ENCODE results near the gene AAGAB.

Gene AAGAB

GRCh38 chr15:67212684-67213367, 41.6 kb downstream of the AAGAB start:
- DNase-seq (ENCODE audit: low read depth in 3 of 3, low spot score in 1 of 3): no peak

DNA sequence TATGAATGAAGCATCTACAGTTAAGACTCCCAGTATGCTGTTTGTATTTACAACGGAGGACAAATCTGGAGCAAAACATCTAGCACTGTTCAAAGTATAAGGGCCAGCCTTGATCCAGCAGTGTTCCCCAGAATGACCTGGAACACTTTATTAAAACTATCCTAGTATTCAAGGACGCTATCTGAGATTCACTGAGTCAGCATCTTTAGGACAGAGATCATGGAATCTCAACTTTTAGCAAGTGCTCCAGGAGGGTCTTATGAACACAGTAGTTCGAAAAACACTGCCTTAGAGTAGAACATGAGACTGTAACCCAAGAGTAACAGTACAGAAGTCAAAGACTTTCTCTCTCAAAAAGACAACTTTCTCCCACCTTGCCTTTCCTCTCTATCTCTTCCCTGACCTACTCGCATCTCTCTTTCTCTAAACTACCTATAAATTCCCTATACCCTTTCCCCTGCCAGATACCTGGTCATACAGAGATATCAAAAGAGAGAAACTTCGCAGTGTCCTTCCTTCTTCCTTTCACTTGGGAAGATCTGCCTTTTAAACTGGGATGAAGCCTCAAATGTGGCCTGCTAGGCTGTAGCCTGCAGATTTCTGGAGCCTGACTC, 43.8 kb downstream of the AAGAB start:
- no peak for DNase-seq (ENCODE audit: low read depth in 3 of 3, low spot score in 1 of 3)

DNA sequence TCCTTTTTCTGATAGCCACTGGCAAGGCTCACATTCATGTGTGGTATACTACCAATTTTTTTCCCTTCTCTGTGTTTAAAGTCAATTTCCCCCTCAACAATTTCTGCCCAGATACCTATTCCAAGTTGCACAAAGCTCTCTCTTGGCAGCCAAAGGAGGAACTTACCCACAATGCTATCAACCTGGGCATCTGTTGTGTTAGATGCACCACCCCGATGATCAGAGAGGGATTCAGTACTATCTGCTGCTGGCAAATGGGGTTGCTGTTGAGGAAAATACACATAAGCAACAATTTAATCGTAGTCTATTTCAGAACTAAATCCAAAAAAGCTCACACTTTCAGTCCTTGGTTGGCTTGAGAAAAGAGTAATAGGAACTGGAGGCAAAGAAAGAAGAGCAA, 46.1 kb downstream of the AAGAB start:
- DNase-seq (ENCODE audit: low read depth in 3 of 3, low spot score in 1 of 3): no peak

- DNase-seq (ENCODE audit: low read depth in 3 of 3, low spot score in 1 of 3): no peak
Observed at GRCh38 chr15:67207555-67208207, 46.8 kb downstream of the AAGAB start.

DNA sequence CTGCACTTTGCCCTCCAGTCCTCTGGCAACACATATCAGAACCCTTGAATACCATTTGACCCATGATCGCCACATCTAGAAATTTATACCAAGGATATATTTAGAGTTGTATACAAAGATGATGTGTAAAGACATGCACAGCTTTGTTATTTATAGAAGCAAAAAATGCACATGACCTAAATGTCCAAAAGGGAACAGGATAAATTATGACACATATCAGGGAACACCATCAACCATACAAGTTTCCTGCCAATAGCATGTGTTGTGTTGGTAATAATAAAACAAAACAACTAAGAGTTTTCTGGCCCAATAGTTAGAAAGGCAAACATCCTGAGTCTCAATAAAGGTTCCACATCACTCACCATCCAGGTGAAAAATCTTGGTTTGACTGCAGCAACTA, 51.5 kb downstream of the AAGAB start:
- no peak for DNase-seq (ENCODE audit: low read depth in 3 of 3, low spot score in 1 of 3)

GRCh38 chr15:67202091-67202490, 52.4 kb downstream of the AAGAB start:
- DNase-seq (ENCODE audit: low read depth in 3 of 3, low spot score in 1 of 3): no peak

DNA sequence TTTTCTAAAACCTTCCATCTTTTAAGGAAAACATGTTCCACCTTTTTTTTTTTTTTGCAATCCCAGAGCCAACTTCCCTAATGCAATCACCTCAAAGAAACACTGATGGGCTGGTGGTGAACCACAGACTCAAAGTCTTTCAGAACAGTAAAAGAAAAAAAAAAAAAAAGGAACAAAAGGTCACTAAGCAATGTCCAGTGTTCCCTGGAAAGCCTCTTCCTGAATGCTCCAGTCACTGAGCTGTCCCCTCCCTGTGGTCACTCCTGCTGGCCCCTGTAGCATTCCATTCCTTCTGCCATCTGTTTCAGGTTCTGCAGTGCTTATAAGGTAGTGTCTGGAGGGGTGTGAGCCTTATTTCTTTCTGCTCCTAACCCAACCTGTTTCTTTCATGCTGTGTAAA, 53.3 kb downstream of the AAGAB start:
- no peak for DNase-seq (ENCODE audit: low read depth in 3 of 3, low spot score in 1 of 3)

DNA sequence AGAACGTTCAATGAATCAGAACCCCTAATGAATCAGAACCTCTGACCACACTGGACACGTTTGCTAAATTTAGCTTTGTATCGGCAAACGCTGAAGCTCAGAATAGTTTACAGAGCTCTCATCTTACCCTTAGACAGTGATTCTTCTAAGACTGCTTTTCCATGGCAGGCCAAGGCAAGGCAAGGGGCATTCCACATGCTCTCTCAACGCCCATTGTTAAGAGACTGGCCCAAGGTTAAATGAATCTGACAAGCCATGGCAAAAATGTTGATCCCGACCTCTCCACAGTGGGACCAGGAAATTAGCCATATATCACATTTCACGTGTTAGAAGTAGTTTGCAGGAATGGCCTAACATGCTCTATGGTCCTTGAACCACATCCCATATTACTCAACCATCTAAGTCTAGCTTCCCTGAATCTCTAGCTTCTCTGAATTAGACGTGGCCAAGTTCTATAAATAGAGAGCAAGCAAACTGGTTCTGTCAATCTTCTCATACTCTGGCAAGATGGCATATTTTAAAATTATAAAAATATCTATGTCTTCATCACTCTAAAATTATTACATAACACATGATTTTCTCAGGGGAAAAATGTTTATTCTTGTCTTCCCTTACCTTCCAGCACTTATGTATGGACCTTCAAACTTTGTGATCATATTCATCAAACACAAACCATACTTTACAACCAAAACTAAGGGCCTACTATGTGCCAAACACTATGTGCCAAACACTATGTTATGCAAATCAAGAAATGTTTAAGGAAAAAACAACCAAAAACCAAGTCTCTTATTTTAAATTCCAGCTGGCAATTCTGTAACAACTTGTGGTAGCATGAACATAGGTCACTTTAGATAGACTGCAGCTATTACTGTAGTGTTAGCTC, 54.3 kb downstream of the AAGAB start:
- no peak for DNase-seq (ENCODE audit: low read depth in 3 of 3, low spot score in 1 of 3)

GRCh38 chr15:67199391-67199790, 55.1 kb downstream of the AAGAB start:
- no peak for DNase-seq (ENCODE audit: low read depth in 3 of 3, low spot score in 1 of 3)

GRCh38 chr15:67198157-67198754, 56.2 kb downstream of the AAGAB start:
- no peak for DNase-seq (ENCODE audit: low read depth in 3 of 3, low spot score in 1 of 3)

DNA sequence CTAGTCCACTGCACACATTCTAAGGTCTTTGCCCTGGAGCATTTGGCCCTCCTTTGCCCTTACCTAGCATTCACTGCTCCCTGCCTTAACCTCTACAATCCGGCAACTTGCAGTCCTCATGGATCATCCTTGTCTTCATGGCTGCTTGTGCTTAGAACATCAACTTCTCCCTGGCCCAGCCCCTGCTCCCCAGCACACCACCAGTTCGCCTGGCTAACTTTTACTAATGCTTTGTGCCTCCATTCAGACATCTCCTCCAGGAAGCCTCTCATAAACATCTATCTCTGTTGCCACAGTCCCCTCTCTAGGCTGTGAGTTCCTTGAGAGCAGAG, 57.1 kb downstream of the AAGAB start:
- no peak for DNase-seq (ENCODE audit: low read depth in 3 of 3, low spot score in 1 of 3)

- DNase-seq (ENCODE audit: low read depth in 3 of 3, low spot score in 1 of 3): no peak
Observed at GRCh38 chr15:67196672-67197363, 57.6 kb downstream of the AAGAB start.

DNA sequence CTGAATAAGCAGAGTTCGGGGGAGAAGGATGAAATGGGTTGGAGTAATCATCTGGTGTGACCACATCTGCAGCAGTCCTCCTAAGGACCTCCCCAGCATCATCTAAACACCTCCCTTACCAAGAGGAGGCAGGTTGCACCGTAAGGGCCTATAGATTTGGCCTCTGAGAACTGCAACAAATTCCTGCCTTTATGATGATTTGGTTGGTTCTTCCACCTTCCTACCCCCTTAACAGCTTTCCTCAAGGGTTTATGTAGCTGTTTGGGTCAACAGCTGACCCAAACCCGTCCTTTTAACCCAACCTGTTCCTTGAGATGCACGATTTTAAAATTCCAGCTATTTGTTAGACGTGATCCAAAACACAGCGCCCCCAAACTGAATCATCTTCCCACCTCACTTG, 58.2 kb downstream of the AAGAB start:
- no peak for DNase-seq (ENCODE audit: low read depth in 3 of 3, low spot score in 1 of 3)

GRCh38 chr15:67195305-67195704, 59.2 kb downstream of the AAGAB start:
- no peak for DNase-seq (ENCODE audit: low read depth in 3 of 3, low spot score in 1 of 3)

DNA sequence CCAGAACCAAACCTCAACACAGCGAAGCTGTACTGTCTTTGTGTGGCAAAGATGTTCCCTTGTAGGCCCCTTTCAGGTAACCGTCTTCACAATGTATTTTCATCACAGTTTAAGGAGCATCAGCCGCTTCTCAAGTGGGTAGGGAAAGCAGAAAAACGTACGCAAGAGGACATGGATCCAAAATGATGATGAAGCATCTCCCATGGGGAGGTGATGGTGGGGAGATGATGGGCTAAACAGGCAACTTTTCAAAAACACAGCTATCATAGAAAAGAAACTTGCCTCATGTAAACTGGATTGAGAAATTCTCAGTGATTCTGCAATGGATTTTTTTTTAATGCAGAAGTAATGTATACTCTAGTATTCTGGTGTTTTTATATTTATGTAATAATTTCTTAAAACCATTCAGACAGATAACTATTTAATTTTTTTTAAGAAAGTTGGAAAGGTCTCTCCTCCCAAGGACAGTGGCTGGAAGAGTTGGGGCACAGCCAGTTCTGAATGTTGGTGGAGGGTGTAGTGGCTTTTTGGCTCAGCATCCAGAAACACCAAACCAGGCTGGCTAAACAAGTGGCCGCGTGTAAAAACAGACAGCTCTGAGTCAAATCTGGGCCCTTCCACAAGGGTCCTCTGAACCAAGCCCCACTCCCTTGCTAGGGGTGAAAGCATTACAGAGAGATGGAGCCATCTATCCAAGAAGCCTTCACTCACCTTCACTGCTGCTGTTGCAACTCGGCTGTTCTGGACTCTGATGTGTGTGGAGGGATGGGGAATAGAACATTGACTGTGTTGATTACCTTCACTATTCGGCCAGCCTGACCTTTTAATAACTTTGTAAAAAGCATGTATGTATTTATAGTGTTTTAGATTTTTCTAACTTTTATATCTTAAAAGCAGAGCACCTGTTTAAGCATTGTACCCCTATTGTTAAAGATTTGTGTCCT, 60.0 kb downstream of the AAGAB start:
- DNase-seq (ENCODE audit: low read depth in 3 of 3, low spot score in 1 of 3): no peak

GRCh38 chr15:67193223-67193990, 61.1 kb downstream of the AAGAB start:
- DNase-seq (ENCODE audit: low read depth in 3 of 3, low spot score in 1 of 3): no peak

DNA sequence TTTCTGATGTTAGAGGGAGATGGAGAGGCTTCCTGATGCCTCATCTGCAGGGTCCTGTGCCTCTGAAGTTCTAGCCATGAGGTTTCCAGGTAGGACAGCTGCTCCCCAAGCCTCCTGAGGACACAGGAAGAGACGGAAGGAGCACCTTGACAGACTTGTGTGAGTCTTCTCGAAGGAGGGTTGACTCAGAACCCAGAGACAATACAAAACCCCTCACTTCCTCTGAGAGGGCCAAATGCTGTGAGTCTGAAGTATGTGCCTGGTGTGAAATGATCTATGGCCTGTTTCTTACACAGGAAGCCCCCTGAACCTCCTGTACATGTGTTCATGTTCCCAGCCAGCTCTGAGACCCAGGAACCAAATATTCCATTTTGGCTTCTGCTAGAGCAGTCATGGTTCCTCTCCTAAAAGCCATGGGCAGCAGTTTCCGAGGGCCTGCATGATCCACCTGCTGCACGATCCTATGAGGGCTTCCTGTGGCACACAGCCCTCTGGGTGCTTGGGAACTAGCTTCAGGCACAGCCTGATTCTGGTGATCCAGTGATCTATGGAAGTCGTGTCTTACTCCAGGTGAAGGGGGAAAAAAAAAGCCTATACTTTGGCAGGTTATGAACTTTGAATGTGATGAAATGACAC, 62.2 kb downstream of the AAGAB start:
- DNase-seq (ENCODE audit: low read depth in 3 of 3, low spot score in 1 of 3): no peak

DNA sequence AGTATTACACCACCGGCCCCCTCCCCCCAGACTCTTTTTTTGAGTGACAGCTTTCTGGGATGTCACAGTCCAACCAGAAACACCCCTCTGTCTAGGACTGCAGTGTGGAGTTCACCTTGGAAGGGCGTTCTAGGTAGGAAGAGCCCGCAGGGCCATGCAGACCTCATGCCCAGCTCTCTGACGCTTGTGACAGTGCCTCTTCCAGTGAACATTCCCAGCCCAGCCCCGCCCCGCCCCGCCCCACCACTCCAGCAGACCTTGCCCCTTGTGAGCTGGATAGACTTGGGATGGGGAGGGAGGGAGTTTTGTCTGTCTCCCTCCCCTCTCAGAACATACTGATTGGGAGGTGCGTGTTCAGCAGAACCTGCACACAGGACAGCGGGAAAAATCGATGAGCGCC, 63.6 kb downstream of the AAGAB start:
- DNase-seq (ENCODE audit: low read depth in 3 of 3, low spot score in 1 of 3): no peak

Data from stimulated activated CD4-positive, alpha-beta T cell treated with anti-CD3 and anti-CD28 coated beads, TNF-alpha, amount 100 ng/mL, for 1 hour (primary cell).